SK-N-DZ (cell line): ENCODE measurements around the gene GATC.
"Not testable (repeated sequence)": the region's sequence is repeated elsewhere in the genome, so short reads cannot be mapped to it uniquely, and the experiment has no call there.

ENCODE experiments used
- DNase-seq: peaks from one replicate; pipeline ENCODE4 v3.0.0-alpha.2; 2015; ENCODE audit warnings: low spot score

The GATC gene

DNA sequence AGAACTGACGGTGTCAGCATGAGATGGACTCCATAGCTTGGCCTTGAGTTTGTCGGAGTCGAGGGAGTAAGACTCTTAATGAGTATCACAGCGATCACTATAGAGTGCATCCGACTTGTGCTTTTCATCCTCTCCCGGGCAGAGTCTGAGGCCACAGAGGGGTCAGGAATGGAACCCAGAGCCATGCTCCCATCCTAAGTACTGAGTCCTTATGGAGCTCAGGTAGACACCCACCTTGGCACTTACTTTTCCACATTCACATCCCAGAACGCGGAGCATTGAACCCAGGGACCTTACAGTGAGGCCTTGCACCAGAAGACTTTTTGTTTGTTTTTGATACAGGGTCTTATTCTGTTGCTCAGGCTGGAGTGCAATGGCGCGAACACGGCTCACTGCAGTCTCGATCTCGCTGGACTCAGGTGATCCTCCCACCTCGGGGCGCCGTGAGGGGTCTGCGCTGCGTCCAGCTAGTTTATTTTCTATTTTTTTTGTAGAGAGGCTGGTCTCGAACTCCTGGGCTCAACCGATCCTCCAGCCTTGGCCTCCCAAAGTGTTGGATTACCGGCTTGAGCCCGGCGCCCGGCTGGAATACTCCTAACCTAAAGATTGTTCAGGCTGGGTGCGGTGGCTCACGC lies 24.0 kb downstream of the GATC start:
- no peak for DNase-seq

DNA sequence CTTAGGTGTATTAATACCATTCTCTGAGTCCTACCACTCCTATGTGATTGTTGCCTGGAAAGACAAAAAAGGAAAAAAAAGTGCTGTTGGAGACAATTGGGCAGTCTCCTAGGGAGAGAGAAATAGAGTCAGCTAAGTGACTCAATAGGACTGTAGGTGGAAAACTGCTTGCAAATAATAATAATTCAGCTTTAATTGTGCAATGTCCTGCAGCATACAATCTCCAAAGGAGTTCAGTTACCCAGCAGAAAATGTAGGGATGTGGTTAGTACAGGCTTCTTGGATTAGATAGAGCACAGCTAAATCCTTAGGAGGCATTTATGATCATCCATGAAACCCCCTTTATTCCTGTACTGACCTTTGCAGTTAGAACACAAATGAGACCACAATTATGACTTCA lies 26.3 kb downstream of the GATC start:
- DNase-seq: no peak

DNA sequence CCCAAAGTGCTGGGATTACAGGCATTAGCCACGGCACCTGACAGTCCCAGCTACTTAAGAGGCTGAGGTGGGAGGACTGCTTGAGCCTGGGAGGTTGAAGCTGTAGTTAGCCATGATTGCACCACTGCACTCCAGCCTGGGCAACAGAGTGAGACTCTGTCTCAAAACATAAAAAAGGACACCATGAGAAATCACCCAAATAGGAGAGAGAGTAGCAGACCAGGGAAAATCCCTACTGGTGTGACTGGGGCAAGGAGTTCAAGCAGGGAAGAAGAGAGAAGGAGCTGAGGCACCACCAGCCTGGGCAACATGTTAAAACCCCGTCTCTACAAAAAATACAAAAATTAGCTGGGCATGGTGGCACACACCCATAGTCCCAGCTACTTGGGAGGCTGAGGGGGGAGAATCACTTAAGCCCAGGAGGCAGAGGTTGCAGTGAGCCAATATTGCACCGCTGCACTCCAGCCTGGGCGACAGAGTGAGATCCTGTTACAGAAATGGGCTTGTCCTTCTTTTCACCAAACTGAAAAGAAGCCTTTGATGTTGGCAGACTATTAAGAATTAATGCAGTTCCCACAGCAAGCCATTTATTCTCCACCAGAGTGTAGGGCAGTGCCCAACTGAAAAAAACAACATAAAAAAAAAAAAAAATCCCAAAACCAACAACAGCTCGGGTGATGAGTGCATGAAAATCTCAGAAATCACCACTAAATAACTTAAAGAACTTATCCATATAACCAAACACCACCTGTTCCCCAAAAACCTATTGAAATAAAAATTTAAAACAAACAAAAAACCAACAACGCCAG lies 27.8 kb downstream of the GATC start:
- DNase-seq: no peak

DNA sequence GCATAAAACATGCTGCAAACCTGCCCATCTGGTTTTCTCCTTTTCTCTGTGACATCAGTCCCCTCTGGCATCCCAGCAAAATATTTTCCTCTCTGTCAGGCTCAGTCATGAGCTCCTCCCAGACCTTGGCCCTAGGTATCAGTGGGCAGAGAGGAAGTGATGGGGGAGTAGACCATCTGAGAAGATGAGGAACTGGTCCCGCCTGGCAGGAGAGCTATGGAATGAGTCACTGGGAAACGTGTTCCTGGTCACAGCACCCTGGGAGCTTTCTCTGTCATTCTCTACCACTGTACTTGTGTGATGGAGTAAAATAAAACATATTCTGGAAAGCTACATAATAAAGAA lies 28.3 kb downstream of the GATC start:
- no peak for DNase-seq

DNA sequence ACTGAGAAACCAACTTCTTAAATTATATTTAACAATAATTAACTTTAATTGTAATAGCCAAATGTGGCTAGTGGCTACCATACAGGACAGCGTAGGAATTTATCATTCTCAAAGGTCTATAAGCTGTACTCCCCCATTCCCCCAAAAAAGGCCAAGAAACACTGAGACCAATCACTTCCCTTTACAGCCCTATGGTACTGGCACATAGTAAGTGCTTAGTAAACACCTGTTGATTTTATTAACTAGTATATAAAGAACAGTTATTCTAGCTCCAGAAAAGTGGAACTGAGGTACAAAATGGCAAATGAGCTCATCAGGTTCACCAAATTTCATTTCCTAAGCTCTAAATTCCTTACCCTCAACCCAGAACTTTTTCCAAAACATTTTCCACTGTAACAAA lies 29.4 kb downstream of the GATC start:
- no peak for DNase-seq

DNA sequence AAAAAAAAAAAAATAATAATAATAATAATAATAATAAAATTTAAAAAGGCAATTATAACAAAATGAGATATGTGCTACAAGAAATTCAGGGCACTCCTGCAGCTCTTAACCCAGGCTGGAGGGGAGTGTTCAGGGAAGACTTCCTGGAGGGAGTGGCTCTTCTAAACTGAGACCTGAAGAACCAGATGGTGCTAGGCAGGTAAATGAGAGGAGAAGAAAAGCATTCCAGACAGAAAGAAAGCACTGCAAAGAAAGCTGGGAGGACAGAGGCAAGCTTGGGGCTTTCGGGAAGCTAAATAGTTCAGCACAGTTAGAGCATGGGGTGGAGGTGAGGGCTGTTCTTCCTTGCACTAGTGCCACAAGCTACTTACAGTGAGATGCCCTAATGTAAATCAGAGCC lies 33.2 kb downstream of the GATC start:
- no peak for DNase-seq

DNA sequence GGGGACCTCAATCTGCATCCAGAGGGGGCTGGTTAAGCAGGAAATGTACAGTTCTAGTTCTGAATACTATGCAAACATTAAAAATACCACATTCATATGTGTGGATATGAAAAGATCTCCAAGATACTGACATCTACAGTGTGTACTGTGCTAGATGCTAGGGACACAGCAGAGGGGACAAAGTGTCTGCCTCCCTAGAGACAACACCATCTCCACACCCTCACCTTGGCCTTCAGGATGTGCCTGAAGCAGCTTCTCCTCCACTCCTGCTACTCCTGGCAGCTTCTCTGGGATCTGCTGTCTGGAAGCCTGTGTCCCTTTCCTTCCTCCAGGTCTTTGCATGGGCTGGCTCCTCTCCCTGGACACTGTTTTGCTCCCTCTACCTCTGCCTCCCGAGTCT lies 34.0 kb downstream of the GATC start:
- no peak for DNase-seq

DNA sequence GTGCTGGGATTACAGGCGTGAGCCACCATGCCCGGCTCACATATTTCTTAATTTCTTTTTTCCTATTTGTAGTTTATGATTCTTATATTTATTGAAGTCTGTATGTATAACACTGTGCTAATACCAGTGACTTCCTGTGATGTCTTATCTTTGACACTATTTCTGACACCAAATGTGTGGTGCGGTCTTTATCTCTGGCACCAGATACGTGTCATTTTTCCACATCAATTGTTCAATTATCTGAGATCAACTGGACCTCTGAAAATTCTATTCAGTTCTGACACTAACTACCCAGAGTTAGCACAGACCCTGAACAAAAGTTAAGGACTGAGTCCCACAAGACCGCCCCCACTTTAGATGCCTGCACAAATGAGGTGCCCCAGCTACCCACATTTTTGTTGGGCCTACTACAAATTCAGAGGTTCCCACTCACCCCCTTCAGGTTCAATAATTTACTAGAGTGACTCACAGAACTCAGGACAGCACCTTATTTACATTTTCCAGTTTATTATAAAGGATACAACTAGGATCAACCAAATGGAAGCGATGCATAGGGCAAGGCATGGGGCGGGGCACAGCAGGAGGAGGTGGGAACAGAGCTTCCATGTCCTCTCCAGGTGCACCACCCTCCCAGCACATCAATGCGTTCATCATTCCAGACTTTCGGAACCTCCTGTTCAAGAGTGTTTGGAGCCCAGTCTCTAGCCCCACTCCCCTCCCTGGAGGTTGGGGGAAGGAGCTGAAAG lies 35.0 kb downstream of the GATC start:
- DNase-seq: no peak

DNA sequence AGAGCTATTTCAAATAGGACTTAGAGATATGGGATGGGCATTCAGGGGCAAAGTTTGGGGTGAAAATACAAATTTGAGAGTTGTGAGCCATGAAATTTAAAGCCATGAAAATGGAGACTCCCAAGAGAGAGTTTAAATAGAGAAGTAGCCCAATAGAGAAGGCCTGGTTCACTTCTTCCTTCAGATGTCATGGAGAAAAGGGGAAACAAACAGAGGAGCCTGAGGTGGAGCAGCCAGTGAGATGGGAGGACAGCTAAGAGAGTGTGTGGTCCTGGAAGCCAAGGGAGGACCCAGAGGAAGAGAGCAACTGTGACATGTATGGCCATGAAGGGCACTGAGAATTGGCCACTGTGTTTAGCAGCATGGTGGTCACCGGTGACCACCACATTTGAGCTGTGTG lies 37.4 kb downstream of the GATC start:
- DNase-seq: no peak

DNA sequence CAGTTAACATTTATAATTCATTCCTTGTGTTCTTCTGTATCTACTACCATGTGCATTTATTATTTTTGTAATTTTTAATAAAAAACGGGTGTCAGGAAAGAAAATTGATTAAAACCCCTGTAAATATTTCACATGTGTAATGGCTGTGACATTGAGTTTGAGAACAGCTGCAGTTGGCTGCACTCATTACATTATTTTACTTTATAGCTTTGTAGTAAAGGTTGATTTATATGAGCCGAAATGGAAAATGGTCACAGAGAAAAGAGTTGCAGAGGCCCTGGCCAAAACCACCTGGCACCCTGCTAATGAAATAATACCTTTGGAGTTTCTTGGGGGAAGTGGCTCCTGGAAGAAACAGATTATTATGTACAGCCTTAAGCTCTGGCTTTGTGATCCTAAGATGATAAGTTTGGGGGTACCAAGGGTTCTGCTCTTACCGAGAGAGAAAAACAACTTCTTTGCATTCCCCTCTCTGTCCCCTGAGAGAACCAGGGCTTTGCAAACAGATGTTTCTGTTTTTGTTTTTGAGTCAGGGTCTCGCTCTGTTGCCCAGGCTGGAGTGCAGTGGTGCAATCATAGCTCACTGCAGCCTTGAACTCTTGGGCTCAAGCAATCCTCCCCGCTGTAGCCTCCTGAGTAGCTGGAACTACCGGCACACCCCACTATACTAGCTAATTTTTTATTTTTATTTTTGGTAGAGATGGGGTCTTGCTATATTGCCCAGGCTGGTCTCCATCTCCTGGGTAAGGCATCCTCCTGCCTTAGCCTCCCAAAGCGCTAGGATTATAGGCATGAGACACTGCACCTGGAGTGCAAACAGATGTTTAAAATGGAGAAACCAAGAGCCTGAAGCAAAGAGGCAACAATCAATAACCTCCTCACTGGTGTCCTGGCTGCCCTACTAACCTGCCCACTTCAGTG lies 40.0 kb downstream of the GATC start:
- peak; percentile 67 for DNase-seq

DNA sequence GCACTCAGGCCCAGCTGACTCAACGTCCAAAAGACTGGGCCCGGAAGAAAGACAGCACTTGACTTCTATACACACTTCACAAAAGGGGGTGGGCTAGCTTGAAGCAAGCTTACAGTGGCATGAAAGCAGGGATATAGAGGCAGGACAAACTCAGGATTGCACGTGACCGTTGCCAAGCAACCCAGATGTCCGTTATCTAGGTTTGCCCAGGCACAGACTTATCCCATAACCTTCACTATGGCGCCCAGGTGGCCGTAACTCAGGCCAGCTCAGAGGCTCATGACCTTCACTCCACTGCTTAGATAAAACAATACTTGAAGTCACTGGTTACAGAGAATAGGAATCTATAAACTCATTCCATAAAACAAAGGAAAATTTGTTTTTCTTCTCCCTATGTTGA lies 41.3 kb downstream of the GATC start:
- DNase-seq: not testable (repeated sequence)

DNA sequence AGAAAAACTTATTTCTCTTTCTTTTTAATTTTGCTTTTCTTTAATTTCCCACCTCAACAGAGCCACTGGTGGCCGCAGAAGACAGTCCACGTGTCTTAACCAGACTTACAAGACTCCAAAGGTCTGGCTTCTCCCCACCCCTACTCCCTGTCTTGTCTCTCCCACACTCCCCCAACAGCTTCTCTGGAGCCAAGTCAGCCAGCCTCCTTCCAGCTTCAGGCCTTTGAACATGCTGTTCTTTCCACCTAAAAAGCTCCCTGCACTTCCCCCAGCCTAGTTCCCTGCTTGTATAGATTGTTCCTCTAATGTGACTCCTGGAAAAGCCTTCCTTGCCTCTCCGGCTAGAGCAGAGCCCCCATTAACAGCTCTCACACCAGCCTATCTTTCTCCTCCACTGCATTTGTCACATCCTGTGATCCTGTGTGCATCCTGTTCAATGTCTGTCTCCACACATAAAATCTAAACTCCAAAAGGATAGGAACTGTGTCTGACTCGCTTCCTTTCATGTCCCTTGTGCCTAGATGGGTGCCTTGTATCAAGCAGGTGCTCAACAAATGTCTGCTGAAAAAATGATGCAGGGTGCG lies 41.9 kb downstream of the GATC start:
- no peak for DNase-seq

DNA sequence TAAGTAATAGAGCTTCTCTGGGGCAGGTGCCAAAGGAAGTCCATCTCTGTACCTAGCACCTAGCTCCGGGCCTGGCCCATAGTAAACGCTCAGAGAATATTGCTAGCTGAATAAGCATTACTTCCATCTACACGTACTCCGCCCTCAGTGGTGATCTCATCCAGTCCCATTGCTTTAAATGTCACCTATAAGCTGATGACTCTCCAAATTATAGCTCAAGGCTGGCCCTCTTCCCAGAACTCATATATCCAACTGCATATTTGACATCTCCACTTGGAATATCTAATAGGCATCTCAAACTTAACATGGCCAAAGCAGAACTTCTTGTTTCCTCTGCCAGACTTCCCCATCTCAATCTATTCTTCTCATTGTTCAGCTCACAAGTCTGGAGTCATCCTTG lies 42.8 kb downstream of the GATC start:
- DNase-seq: no peak

DNA sequence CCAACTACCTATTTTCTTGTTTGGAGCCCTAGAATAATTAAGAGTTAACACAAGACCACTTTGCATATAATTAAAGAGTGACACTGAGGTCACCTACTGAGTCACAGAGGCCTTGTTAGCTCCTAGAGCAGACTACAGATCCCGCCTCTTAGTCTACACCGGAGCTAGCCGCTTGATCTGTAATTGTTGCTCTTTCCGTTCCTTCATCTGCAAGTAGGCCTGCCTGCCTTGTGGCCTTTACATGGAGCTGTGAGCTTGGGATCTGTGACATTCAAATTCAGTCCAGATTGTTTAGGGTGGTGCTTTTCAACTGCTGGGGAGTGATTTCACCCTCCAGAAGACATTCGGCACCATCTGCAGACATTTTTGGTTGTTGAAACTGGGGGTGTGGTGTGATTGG lies 44.1 kb downstream of the GATC start:
- no peak for DNase-seq

DNA sequence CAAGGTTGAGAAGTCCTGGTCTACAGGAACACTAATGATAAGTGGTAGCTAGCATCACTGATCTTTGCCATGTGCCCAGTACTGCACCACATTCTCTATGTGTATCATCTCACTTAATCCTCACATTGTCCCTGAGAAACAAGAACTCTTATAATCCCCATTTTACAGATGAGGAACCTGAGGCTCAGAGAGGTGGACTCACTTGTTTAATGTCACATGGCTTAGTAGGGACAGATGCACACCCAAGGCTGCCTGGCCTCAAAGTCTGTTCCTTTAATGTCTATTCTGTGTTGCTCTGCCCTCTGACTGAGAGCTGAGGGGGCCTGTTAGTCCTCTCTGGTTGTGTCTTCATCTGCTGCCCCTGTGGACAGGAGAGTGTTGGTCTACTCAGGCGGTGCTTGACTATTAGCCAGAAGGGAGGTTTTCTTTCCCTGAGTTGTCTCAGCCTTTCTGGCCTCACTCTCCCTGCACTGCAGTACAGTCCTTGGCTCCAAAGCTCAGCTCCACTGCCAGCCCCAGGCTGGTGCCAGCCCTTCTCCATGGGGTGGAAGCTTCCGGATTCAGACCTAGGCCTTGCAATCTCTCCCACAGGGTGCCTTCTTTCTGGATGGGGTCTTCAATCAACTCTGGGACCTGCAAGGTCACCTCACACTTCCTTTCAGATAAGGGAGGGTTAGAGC lies 44.7 kb downstream of the GATC start:
- DNase-seq: no peak

DNA sequence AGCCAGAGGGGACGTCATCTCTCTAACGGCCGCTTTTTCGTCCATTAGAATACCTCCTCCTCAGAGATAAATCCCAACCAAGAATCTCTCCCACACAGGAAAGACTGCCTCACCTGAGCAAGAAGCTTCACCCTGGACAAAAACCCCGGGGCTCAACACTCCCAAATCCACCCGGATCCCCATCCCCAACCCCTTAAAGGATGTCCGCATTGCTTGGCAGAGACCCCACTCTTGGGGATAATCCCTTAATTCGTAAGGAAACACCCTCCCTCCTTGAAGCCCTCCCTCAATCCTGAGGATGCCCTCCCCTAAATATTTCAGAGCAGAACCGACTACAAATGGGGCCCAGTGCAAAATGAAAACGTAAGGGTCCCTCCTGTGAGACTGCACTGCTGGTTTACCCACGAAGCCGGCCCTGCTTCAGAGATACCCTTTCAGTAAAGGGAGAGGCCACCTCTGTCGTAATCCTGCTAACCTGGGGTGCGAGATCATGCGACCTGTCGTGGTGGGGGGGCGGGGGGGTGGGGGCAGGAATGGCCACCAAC lies 49.0 kb downstream of the GATC start:
- peak; percentile 21 for DNase-seq

DNA sequence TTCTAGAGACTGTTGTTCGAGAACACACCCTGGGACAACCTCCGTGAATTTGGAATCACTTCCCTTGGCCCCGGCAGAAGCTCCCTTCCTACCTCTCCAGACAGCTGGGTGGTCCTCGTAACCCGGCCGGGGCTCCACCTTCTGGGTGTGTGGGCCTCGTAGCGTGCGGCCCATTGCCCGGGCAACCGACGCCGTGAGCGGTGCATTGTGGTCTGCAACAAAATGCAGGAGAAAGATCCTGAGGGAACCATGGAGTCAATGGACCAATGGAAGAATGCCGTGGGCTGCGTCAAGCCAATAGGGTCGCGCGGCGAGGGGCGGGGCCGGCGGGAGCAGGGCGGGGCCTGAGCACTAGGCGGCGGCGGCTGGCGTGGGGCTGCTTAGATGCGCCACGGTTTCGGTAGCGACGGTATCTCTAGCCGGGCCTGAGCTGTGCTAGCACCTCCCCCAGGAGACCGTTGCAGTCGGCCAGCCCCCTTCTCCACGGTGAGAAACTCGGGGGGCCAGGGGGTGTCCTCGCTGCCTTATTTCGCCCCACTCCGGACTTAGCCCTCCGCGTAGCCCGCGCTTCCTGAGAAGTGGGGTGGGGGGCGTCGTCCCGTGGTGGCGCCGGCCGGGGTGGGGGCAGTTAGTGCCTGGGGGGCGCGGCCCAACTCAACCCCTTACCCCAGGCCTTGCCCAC lies 49.6 kb downstream of the GATC start, which contains the start of gene DYNLL1:
DYNLL1 (plus strand) TSS at position 383 of the 682 bp plus-strand sequence. CDS start 309 bp downstream, outside the sequence.
- DNase-seq: peak; percentile 96

DNA sequence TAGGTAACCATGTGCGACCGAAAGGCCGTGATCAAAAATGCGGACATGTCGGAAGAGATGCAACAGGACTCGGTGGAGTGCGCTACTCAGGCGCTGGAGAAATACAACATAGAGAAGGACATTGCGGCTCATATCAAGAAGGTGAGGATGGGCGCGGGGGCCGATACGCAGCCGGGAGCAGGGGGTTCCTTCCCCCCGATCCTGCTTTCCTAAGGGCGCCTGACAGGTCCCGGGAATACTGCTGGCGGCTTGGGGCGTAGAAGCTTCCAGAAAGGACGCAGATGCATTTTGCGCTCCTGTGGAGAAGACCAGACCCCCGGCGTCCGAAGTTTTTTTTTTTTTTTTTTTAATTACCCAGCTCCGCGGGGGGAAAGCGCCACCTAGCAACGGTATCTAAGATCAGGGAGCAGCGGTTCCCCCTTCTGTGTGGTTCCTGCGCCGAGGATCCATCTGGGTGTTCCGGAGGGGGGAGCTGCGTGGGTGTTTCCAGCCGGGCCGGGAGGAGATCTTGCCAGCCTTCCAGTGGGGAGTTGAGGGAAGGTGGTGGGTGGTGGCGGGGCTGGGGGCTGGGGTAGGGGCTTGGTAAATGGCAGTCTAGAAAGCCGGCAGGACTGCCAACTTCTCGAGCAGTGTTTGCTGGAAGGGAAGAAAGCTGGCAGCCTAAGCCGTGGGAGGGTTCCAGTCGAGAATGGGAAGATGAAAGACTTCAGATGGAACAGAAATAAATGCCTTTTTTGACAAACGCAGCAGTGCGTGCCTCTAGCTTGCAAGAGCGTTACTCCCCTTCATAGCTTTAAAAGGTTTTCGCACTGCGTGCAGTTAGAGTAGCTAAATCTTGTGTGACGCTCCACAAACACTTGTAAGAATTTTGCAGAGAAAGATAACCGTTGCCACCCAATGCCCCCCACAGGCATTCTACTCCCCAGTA lies 50.4 kb downstream of the GATC start:
- peak; percentile 59 for DNase-seq
